ENCODE measurements around the gene LMTK3. TPM values are rescaled to one million over a fixed set of nuclear protein-coding genes. Genes with fewer than 3 reads are reported as not detected.

LMTK3 gene
- total RNA-seq, 4 donors from 2014 or later = under 0.01 to 1.8 (median 0.59) TPM; not detected in 1

DNA sequence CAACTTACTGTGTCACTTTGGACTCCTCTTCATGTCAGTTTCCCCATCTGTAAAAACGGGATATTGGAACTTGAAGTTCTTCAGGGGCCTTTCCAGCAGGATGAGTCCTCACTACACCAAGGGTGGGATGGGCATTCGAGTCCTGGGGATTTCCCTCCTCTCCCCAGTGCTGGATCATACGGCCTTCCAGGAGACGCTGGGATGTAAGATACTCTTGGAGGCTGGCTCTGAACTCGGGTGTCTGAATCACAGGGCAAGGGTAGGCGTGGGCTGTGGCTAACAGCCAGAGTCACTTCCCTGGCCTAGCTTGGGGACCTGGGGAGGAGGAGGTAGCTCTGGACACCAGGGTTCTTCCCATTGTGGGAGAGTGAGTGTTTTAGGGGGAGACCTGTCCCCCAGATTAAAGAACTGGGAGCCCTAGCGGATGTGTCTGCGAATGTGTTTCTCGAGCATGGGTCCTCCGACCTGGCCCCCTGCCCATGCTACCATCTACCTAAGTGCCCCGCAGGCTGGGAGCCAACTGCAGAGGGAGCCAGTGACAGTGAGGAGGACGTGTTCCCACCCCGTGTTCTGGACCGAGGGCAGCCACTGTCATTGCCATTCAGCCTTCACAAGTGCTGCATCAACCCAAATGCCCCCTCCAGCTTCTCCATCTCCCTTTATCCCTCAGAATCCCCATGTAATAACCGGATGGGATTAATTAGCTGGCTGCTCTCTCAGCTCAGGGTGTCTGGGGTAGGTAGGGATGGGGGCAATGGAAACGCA is 44.9 kb downstream of the LMTK3 start:
- 59 to 61% methylated on average over 11 to 16 of the region's 16 CpGs for WGBS, 2 donors

GRCh38 chr19:48465215-48465614 is 46.4 kb downstream of the LMTK3 start:
- no peak overlapping the region for H3K4me3 ChIP-seq
- no peak overlapping the region for H3K27ac ChIP-seq
- no peaks in the 10 kb centered on the region for H3K27me3 ChIP-seq
- WGBS, 2 donors = 89 to 92% methylated on average over 1 of the region's 1 CpG
- TF ChIP-seq CTCF (IDR thresholded peaks at IDR 0.05) (no peak), POLR2A (IDR thresholded peaks at IDR 0.05) (no peak), EP300 (IDR thresholded peaks at IDR 0.05) (no peak)
- no peak for DNase-seq (ENCODE audit: low spot score in 2 of 2)
- H3K9me3 ChIP-seq = no peaks in the 10 kb centered on the region
- H3K4me1 ChIP-seq = peaks cover 0 to 14% (median 3%) of the 10 kb centered on the region in 4 donors
- H3K36me3 ChIP-seq = peaks cover 0 to 13% (median 0%) of the 10 kb centered on the region in 3 donors

More for the DNA sequence above, 44.9 kb downstream of the LMTK3 start:
- Histone ChIP-seq H3K27me3 (no peaks in the 10 kb centered on the region), H3K4me1 (peaks cover 0 to 29% (median 9%) of the 10 kb centered on the region in 4 donors), H3K9me3 (no peaks in the 10 kb centered on the region), H3K36me3 (peaks cover 0 to 25% (median 13%) of the 10 kb centered on the region in 3 donors), H3K4me3 (no peak overlapping the region), H3K27ac (no peak overlapping the region)
- no peak for TF ChIP-seq CTCF (IDR thresholded peaks at IDR 0.05)
- no peak for TF ChIP-seq EP300 (IDR thresholded peaks at IDR 0.05)
- TF ChIP-seq POLR2A (IDR thresholded peaks at IDR 0.05) = no peak
- no peak for DNase-seq (ENCODE audit: low spot score in 2 of 2)

DNA sequence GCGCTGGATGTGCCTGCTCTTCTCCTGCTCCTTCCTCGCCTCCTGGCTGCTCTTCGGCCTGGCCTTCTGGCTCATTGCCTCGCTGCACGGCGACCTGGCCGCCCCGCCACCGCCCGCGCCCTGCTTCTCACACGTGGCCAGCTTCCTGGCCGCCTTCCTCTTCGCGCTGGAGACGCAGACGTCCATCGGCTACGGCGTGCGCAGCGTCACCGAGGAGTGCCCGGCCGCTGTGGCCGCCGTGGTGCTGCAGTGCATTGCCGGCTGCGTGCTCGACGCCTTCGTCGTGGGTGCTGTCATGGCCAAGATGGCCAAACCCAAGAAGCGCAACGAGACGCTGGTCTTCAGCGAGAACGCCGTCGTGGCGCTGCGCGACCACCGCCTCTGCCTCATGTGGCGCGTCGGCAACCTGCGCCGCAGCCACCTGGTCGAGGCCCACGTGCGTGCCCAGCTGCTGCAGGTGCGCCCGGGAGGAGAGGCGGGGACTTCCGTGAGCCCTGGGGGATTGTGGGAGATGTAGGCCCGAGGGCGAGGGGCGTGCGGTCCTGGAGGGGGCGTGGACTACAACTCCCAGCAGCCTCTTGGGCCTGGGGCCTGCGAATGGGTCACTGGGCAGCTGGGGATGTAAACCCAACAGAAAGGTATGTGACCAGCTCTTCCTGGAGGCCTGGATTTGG is 49.5 kb downstream of the LMTK3 start:
- no peak for DNase-seq (ENCODE audit: low spot score in 2 of 2)

DNA sequence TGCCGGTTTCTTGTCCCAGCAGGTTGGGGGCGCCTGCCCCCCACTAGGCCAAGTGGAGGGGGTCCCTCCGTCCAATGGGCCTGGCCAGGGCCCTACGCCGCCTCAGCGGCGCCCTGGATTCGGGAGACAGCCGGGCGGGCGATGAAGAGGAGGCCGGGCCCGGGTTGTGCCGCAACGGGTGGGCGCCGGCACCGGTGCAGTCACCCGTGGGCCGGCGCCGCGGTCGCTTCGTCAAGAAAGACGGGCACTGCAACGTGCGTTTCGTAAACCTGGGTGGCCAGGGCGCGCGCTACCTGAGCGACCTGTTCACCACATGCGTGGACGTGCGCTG is 50.0 kb downstream of the LMTK3 start:
- TF ChIP-seq POLR2A (IDR thresholded peaks at IDR 0.05) (no peak), CTCF (IDR thresholded peaks at IDR 0.05) (no peak), EP300 (IDR thresholded peaks at IDR 0.05) (no peak)
- H3K4me1 ChIP-seq = no peaks in the 10 kb centered on the region
- DNase-seq (ENCODE audit: low spot score in 2 of 2) = no peak
- no peaks in the 10 kb centered on the region for H3K27me3 ChIP-seq
- H3K27ac ChIP-seq = no peak overlapping the region
- H3K9me3 ChIP-seq = no peaks in the 10 kb centered on the region
- WGBS, 2 donors = 90 to 93% methylated on average over 35 to 36 of the region's 36 CpGs
- H3K4me3 ChIP-seq = no peak overlapping the region
- H3K36me3 ChIP-seq = peaks cover 0 to 16% (median 0%) of the 10 kb centered on the region in 3 donors

More for the DNA sequence above, 49.5 kb downstream of the LMTK3 start:
- Histone ChIP-seq H3K4me1 (no peaks in the 10 kb centered on the region), H3K4me3 (no peak overlapping the region), H3K27me3 (no peaks in the 10 kb centered on the region), H3K36me3 (peaks cover 0 to 12% (median 0%) of the 10 kb centered on the region in 3 donors), H3K27ac (no peak overlapping the region), H3K9me3 (no peaks in the 10 kb centered on the region)
- WGBS, 2 donors = 77 to 80% methylated on average over 23 to 43 of the region's 62 CpGs
- TF ChIP-seq EP300 (IDR thresholded peaks at IDR 0.05) = no peak
- TF ChIP-seq POLR2A (IDR thresholded peaks at IDR 0.05) = no peak
- TF ChIP-seq CTCF (IDR thresholded peaks at IDR 0.05) = no peak

DNA sequence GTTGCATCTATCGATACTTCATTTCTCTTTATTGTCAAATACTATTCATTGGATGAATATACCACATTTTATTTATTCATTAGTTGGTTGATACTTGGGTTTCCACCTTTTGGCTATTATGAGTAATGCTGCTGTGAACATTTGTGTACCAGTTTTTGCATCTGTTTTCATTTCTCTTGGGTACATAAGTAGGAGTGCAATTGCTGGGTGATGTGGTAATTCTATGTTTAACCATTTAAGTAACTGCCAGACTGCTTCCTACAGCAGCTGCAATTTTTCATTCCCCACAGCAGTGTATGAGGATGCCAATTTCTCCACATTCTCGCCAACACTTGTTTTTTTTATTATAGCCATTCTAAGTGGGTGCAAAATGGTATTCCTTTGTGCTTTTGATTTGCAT is 53.6 kb downstream of the LMTK3 start:
- no peak for DNase-seq (ENCODE audit: low spot score in 2 of 2)
- no peaks in the 10 kb centered on the region for H3K9me3 ChIP-seq
- no peaks in the 10 kb centered on the region for H3K27me3 ChIP-seq
- H3K4me3 ChIP-seq = no peak overlapping the region
- TF ChIP-seq POLR2A (IDR thresholded peaks at IDR 0.05) = no peak
- TF ChIP-seq CTCF (IDR thresholded peaks at IDR 0.05) = no peak
- TF ChIP-seq EP300 (IDR thresholded peaks at IDR 0.05) = no peak
- H3K27ac ChIP-seq = no peak overlapping the region
- 75 to 88% methylated on average over 2 of the region's 2 CpGs for WGBS, 2 donors
- H3K36me3 ChIP-seq = peaks cover 0 to 52% (median 14%) of the 10 kb centered on the region in 3 donors
- H3K4me1 ChIP-seq = peaks cover 0 to 7% (median 0%) of the 10 kb centered on the region in 4 donors

Measured in tibial nerve (tissue), 4 donors.